MG63 (cell line): ENCODE data around the gene MAG. TPM values are rescaled to one million over a fixed set of nuclear protein-coding genes. Genes with fewer than 3 reads are reported as not detected.

ENCODE experiments used
- DNase-seq: peaks from one replicate; pipeline ENCODE4 v3.0.0-alpha.2; 2020
- H3K27me3 ChIP-seq: fragments of 250-450 bp; sonication (Bioruptor Pico); 2 replicates; pipeline ENCODE4 v1.5.1; 2020; ENCODE audit warnings: mild to moderate bottlenecking, moderate library complexity
- H3K36me3 ChIP-seq: fragments of 250-450 bp; sonication (Bioruptor Pico); 2 replicates; pipeline ENCODE4 v1.5.1; 2020; ENCODE audit warnings: mild to moderate bottlenecking, moderate library complexity
- H3K4me3 ChIP-seq: fragments of 250-450 bp; sonication (Bioruptor Pico); 2 replicates; pipeline ENCODE4 v1.5.1; 2020; ENCODE audit warnings: mild to moderate bottlenecking, moderate library complexity
- H3K9me3 ChIP-seq: fragments of 250-450 bp; sonication (Bioruptor Pico); 2 replicates; pipeline ENCODE4 v1.5.1; 2020; ENCODE audit warnings: mild to moderate bottlenecking, moderate library complexity
- total RNA-seq: library from RNA; depleted of rRNA; stranded (reverse); fragments of >200 nt; shearing (Covaris generic); gene quantifications from 2 replicates; pipeline ENCODE4 v1.2.3, GENCODE V29; 2014; ENCODE audit warnings: low replicate concordance; rRNA removed

MAG gene, protein sequence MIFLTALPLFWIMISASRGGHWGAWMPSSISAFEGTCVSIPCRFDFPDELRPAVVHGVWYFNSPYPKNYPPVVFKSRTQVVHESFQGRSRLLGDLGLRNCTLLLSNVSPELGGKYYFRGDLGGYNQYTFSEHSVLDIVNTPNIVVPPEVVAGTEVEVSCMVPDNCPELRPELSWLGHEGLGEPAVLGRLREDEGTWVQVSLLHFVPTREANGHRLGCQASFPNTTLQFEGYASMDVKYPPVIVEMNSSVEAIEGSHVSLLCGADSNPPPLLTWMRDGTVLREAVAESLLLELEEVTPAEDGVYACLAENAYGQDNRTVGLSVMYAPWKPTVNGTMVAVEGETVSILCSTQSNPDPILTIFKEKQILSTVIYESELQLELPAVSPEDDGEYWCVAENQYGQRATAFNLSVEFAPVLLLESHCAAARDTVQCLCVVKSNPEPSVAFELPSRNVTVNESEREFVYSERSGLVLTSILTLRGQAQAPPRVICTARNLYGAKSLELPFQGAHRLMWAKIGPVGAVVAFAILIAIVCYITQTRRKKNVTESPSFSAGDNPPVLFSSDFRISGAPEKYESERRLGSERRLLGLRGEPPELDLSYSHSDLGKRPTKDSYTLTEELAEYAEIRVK
- total RNA-seq = not detected in 2 replicates

DNA sequence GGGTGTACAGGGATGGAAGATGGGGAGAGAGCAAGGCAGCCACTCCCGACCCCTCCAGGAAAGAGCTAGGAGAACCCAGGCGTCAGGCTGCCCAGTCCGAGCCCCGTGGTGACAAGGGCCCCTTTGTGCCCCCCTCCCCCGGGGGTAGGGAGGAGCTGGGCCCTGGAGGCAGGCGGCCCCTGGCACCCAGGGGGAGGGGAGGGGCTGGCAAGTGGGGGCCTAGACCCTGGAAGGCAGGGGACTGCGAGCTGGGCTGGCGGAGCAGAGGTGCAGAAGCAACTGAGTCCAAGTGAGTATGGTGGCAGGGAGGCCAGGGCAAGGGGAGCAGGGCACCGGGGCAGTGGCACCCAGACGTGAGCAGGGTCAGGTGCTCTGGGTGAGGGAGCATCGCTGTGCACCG, at the start of gene MAG:
Gene MAG (plus strand): TSS at position 246 of the 400 bp plus-strand sequence. CDS start 3,248 bp downstream, outside the sequence.
- no peaks in the 10 kb centered on the region for H3K36me3 ChIP-seq
- H3K4me3 ChIP-seq = no peak within 1 kb of the TSS
- H3K27me3 ChIP-seq = peaks cover 6% of the 10 kb centered on the region; the same call in 1 of the 2 replicates
- no peaks in the 10 kb centered on the region for H3K9me3 ChIP-seq
- DNase-seq = no peak

DNA sequence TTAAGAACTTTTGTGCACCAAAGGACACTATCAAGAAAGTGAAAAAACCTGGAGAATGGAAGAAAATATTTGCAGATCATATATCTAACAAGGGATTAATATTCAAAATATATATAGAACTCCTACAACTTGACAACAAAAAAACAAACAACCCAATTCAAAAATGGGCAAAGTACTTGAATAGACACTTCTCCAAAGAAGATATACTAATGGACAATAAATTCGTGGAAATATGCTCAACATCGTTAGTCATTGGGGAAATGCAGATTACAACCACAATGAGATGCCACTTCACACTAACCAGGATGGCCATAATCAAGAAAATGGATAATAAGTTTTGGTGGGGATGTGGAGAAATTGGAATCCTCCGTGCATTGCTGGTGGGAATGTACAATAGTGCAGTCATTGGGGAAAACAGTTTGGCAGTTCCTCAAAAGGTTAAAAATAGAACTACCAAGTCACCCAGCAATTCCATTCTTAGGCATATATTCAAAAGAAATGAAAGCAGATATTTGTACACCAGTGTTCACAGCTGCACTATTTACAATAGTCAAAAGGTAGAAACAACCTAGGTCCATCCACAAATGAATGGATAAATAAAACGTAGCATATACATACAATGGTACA, 45.4 kb upstream of the MAG start:
- peaks cover 57% of the 10 kb centered on the region for H3K27me3 ChIP-seq
- DNase-seq = no peak
- H3K4me3 ChIP-seq = no peak overlapping the region
- peaks cover 9% of the 10 kb centered on the region for H3K9me3 ChIP-seq
- no peaks in the 10 kb centered on the region for H3K36me3 ChIP-seq

DNA sequence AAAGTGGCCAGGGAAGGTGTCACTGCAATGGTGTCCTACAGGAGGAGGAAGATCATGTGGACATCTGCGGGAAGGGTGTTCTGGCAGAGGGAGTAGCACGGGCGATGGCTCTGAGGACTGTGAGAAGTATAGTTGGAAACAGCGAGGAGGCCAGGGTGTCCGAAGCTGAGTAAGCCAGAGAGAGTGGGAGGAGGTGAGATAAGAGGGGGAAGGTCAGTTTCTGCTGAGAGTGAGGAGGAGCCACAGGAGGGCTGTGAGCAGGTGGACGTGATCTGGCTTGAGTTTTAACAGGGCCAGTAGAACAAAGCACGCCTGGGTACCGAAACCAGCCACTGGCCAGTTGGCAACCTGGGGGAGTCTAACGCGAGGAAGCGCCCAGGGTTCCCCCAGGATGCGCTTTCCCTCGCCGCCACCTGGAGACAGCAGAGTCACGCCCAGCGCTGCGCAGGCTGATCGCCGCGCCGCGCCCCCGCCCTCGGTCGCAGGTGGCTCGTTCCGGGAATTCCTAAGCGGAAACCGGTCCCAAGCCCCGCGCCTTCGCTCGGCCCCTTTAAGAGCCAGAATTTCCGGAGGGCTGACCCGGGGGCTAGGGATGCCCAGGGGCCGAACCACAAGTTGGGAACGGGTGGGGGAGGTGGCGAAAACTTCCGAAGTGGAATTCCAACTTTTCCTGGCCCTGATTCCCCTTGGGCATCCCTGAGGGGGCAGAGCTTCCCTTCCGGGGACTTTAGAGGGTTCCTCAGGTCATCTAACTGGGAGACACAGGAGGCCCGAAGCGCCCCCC, 44.2 kb upstream of the MAG start:
- peaks cover 8% of the 10 kb centered on the region for H3K9me3 ChIP-seq
- H3K27me3 ChIP-seq = peaks cover 56% of the 10 kb centered on the region
- H3K4me3 ChIP-seq = no peak overlapping the region
- no peak for DNase-seq
- no peaks in the 10 kb centered on the region for H3K36me3 ChIP-seq

DNA sequence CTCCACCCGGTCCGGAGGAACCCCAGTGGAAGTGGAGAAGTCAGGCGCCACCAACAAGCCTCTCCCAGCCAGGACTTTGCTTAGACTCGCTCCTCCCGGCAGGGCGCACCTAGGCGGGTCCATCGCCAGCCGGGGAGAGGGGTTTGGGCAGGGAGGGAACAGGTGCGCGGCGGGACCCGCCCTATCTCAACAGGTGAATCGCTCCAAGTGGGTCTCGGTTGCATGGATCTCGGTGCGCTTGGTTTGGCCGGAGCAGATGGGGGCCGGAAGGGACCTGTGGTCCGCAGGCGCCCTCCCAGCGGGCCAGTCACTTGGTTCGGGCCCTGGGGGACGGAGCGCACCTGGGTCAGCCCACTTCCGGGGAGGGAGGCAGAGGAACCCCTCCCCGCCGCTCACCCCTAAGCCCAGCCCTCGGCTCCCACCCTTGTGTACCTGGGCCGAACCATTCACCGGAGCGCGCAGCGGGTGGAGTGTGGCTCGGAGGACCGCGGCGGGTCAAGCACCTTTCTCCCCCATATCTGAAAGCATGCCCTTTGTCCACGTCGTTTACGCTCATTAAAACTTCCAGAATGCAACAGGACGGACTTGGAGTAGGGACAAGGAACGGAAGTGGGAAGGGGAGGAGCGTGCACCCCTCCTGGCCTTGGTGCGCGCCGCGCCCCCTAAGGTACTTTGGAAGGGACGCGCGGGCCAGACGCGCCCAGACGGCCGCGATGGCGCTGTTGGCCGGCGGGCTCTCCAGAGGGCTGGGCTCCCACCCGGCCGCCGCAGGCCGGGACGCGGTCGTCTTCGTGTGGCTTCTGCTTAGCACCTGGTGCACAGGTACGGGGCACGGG, 43.4 kb upstream of the MAG start, which contains the start of gene LSR:
Gene LSR (plus strand): TSS at position 693 of the 836 bp plus-strand sequence. CDS start 21 bp downstream, at position 714.
- Histone ChIP-seq H3K9me3 (peaks cover 8% of the 10 kb centered on the region), H3K27me3 (peaks cover 53% of the 10 kb centered on the region)
- DNase-seq = no peak

DNA sequence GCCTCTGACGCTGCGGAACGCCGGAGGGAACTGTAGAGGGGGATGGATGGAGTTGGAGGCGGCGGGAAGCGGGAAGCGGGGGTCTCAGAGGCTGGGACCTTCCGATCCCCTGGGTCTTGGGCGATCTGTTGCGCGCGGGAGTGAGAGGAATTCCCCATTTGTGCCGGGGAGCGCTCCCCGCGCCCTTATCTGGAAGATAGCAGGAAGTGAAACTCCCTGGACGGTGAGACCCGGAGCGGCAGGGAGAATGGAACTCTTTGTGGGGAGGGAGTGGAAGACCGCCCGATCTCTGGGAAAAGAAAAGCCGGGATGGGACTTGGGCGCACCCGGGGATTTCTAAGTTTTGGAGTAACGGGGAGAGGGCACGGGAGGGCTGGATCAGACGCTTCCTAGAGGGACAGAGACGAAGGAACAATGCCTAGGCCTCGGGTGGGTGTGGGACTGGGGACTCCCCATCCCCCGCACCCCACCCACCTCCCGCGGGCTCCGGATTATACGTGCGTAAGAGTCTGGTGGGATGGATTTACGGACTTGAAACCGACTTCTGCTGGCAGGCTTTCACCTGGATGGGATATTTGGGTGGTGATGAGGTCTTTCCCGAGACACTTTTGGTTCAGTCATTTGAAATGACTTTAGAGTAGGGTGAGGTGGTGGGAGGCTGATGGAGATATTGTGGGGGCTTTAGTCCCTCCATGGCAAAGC, 42.7 kb upstream of the MAG start:
- Histone ChIP-seq H3K27me3 (peaks cover 48% of the 10 kb centered on the region), H3K4me3 (no peak overlapping the region), H3K36me3 (no peaks in the 10 kb centered on the region), H3K9me3 (peaks cover 8% of the 10 kb centered on the region)
- DNase-seq = no peak

More for the DNA sequence above, 43.4 kb upstream of the MAG start, which contains the start of gene LSR:
- Histone ChIP-seq H3K36me3 (no peaks in the 10 kb centered on the region), H3K4me3 (no peak within 1 kb of the TSS)

DNA sequence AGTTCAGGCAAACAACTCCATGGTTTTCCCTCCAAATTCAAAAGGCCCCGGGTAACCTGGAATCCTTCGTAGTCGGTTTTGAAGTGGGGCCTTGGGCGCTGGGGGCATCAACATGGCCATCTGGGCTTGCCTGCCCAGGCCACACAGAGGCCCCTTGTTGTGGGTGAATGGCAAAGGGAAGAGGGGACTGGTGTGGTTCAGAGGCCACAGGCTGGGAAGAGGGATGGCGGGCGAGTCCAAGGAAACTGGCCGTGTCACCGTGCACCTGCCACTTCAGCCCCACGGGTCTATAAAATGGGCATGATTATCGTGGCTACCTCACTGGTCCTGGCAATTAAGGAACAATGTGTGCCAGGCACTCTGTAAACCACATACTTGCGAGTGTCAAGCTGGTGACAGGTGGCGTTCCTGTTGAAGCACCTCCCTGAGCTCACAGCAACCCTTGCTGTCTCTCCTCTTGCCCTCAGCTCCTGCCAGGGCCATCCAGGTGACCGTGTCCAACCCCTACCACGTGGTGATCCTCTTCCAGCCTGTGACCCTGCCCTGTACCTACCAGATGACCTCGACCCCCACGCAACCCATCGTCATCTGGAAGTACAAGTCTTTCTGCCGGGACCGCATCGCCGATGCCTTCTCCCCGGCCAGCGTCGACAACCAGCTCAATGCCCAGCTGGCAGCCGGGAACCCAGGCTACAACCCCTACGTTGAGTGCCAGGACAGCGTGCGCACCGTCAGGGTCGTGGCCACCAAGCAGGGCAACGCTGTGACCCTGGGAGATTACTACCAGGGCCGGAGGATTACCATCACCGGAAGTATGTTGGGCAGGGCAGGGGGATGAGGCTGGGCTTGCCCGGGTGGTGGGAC, 41.9 kb upstream of the MAG start:
- Histone ChIP-seq H3K9me3 (peaks cover 4% of the 10 kb centered on the region), H3K36me3 (no peaks in the 10 kb centered on the region), H3K27me3 (peaks cover 48% of the 10 kb centered on the region), H3K4me3 (no peak overlapping the region)
- no peak for DNase-seq

DNA sequence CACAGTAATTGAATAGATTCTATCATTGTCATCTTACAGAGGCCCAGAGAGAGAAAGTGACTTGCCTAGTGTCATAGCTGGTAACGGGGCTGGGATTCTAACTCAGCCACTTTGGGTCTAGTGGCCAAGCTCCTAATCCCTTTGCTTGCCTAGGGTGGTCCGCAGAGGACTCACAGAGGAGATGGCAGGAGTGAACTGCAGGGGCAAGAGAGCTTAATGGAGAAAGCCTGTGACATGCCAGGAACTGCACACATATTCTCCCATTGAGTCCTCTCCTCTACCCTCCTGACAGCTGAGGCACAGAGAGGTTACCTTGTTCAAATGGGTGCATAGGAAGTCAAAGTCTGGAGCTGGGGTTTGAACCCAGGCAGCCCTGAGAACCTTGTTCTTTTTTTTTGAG, 40.5 kb upstream of the MAG start:
- Histone ChIP-seq H3K9me3 (peaks cover under 1% of the 10 kb centered on the region), H3K36me3 (no peaks in the 10 kb centered on the region)
- no peak for DNase-seq

DNA sequence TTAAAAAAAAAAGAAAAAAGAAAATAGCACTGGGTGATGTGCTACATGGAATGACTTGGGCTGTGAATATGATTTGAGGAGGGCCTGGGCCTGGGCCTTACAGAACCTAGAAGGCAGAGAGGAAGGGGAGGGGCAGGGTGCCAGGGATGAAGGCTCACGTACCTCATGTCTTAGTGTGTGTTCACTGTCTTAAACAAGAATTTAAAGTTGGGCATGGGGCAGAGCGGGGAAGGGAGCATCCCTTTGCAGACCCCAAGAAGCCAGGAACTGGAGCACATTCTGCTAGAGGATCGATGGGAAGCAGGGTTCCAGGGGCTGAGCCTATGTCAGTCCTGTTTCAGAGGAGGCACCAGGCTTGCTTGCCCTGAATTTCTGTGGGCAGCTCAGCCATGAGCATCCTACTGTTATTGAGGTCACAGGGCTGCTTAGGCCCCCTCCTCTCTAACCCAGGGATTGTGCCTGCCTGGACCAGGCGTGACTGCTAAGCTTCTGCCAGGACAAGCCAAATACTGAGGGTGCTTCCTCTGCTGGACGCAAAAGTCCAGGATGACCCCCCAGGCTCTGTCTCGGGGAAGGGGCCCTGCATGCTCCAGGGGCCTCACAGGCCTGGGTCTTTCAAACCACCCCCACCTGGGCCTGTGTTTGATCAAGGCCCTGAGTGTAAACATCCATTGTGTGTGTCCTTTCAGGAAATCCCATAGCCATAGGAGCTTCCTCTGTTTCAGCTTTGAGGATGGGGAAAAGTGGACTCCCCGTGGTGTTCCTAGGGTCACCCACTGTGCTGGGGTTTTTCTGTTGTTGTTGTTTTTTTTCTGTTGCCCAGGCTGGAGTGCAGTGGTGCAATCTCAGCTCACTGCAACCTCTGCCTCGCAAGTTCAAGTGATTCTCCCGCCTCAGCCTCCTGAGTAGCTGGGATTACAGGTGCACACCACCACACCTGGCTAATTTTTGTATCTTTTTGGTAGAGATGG, 38.4 kb upstream of the MAG start:
- no peak for DNase-seq
- Histone ChIP-seq H3K4me3 (no peak overlapping the region), H3K9me3 (no peaks in the 10 kb centered on the region), H3K36me3 (no peaks in the 10 kb centered on the region), H3K27me3 (peaks cover 17% of the 10 kb centered on the region)

More for the DNA sequence above, 40.5 kb upstream of the MAG start:
- peaks cover 38% of the 10 kb centered on the region for H3K27me3 ChIP-seq
- no peak overlapping the region for H3K4me3 ChIP-seq

DNA sequence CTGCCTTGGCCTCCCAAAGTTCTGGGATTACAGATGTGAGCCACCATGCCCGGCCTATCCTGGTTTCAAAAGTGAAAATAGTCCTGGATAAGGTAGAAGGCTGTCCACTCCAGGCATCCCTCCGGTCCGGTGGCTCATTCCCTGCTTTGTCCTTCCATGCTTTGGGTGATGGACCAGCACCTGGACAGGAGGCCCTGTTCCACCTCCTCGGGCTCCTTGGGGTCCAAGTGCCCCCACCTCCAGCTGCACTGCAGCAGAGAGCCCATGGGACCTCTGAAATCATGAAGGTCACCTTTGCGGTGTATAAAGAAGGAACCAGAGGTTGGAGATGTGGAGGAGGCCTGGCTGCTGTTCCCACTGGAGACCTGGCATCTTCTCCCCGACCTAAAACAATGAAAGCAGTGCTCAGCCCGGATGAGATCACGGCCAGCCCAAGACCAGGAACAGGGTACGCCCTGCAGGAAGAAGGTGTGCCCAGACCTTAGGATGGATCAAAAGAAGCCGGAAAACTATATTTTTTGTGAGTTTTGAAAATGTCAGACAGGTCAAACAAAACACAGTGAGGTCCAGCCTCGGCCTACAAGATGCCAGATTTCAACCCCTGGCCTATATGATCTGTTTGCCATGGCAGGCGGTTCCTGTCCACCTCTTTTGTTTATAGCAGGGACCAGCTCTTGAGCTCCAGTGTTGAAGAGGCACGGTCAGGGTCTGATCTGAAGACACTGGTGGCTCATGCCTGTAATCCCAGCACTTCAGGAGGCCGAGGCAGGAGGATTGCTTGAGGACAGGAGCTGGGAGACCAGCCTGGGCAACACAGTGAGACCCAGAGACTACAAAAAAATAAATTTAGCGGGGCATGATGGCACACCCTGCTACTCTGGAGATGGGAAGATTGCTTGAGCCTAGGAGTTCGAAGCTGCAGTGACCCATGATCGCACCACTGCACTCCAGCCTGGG, 37.3 kb upstream of the MAG start:
- DNase-seq = no peak
- peaks cover 6% of the 10 kb centered on the region for H3K27me3 ChIP-seq
- no peak overlapping the region for H3K4me3 ChIP-seq
- no peaks in the 10 kb centered on the region for H3K9me3 ChIP-seq
- H3K36me3 ChIP-seq = no peaks in the 10 kb centered on the region

DNA sequence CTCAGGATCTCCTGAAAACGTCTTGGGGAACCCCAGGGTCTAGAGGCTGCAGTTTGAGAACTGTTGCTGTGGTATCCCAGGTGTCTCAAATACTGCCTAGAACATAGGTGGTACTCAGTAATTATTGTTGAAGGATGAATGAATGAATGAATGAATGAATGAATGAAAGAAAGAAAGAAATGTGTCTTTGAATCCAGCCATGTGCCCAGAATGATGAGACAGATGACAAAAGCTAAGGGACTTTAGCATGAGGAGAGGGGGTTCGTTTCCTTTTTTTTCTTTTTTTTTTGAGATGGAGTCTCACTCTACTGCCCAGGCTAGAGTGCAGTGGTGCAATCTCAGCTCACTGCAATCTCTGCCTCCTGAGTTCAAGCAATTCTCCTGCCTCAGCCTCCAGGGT, 35.4 kb upstream of the MAG start:
- H3K27me3 ChIP-seq = no peaks in the 10 kb centered on the region

DNA sequence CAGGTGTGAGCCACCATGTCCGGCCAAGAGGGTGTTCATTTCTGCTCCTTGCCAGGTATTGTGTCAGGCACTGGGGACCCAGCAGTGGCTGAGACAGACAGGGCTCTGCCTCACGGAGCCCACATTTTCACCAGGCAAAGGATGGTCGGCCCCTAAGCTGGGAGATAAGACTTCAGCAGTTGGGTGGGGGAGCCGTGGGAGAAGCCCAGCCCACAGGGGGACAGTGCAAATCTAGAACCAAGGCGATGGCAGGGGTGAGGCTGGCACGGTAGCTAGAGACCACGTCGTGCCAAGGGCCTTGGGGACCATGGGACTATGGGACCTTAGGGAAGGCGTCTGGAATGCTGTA, 34.9 kb upstream of the MAG start:
- no peak for DNase-seq

More for the DNA sequence above, 35.4 kb upstream of the MAG start:
- Histone ChIP-seq H3K4me3 (no peak overlapping the region), H3K9me3 (no peaks in the 10 kb centered on the region), H3K36me3 (no peaks in the 10 kb centered on the region)
- DNase-seq = no peak

DNA sequence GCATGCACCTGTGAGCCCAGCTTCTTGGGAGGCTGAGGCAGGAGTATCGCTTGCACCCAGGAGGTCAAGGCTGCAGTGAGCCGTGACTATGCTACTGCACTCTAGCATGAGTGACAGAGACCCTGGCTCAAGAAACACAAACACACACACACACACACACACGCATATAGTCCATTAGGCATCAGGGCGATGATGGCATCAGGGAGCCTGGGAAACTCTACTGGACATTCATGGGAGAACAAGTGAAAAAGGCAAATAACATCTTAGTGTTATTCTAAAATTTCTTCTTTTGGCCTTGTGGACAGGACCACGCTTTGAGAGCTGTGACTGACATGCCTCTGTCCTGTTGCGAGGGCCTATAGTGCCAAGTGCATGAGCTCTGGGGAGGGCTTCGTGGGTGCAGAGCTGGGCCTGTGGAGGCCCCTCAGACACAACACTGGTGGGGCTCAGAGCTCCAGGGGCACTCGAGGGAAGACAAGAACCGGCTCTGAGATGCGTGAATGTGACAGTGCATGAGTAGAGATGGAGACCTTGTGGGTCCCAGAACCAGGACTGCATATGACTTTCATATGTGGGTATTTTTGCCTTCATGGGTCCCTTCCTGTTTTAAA, 31.2 kb upstream of the MAG start:
- Histone ChIP-seq H3K36me3 (peaks cover under 1% of the 10 kb centered on the region; the same call in 1 of the 2 replicates), H3K27me3 (no peaks in the 10 kb centered on the region), H3K9me3 (no peaks in the 10 kb centered on the region), H3K4me3 (no peak overlapping the region)
- DNase-seq = no peak

More for the DNA sequence above, 34.9 kb upstream of the MAG start:
- no peak overlapping the region for H3K4me3 ChIP-seq
- no peaks in the 10 kb centered on the region for H3K9me3 ChIP-seq
- no peaks in the 10 kb centered on the region for H3K27me3 ChIP-seq
- H3K36me3 ChIP-seq = no peaks in the 10 kb centered on the region
